Measurements from ENCODE around the gene MAGEB17.
"Not testable (repeated sequence)": the region's sequence is repeated elsewhere in the genome, so short reads cannot be mapped to it uniquely, and the experiment has no call there.

DNA sequence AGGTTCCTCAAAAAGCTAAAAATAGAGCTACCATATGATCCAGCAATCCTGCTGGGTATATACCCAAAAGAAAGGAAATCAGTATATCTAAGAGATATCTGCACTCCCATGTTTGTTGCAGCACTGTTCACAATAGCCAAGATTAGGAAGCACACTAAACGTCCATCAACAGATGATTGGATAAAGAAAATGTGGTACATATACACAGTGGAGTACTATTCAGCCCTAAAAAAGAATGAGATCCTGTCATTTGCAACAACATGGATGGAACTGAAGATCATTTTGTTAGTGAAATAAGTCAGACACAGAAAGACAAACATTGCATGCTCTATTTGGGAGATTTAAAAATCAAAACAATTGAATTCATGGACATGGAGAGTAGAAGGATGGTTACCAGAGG, 22.2 kb upstream of the MAGEB17 start:
- not testable (repeated sequence) for TF ChIP-seq GABPA (IDR thresholded peaks at IDR 0.05; ENCODE audit: low read depth); CTCF (IDR thresholded peaks at IDR 0.05; ENCODE audit: insufficient read depth, low read length); POLR2AphosphoS5 (IDR thresholded peaks at IDR 0.05; ENCODE audit: low read depth)
